ENCODE results near the gene DLG4.

GRCh38 chr17:7253082-7253481 is 33.4 kb upstream of the DLG4 start:
- TF ChIP-seq, protein P1, sequence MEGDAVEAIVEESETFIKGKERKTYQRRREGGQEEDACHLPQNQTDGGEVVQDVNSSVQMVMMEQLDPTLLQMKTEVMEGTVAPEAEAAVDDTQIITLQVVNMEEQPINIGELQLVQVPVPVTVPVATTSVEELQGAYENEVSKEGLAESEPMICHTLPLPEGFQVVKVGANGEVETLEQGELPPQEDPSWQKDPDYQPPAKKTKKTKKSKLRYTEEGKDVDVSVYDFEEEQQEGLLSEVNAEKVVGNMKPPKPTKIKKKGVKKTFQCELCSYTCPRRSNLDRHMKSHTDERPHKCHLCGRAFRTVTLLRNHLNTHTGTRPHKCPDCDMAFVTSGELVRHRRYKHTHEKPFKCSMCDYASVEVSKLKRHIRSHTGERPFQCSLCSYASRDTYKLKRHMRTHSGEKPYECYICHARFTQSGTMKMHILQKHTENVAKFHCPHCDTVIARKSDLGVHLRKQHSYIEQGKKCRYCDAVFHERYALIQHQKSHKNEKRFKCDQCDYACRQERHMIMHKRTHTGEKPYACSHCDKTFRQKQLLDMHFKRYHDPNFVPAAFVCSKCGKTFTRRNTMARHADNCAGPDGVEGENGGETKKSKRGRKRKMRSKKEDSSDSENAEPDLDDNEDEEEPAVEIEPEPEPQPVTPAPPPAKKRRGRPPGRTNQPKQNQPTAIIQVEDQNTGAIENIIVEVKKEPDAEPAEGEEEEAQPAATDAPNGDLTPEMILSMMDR (IDR thresholded peaks at IDR 0.05) = no peak
- TF ChIP-seq POLR2A (IDR thresholded peaks at IDR 0.05) = no peak

Measured in body of pancreas (tissue), 4 donors.